SK-N-MC (cell line): Measurements from ENCODE around the gene PELI3.

Experiments used
- EZH2 ChIP-seq: fragments of 200-600 bp; sonication (generic); IDR thresholded peaks from one replicate; pipeline ENCODE4 v1.6.1; 2017; ENCODE audit warnings: antibody characterized with exemption
- POLR2AphosphoS5 ChIP-seq: IDR thresholded peaks from 2 replicates; pipeline ENCODE4 v1.6.1; 2012; ENCODE audit warnings: mild to moderate bottlenecking, low read depth, low read length, borderline replicate concordance

- TF ChIP-seq POLR2AphosphoS5 = no peak
- TF ChIP-seq EZH2 = no peak
Observed at GRCh38 chr11:66468691-66469090, 2.0 kb downstream of the PELI3 start.
